Effector CD4-positive, alpha-beta T cell (primary cell): ENCODE data around the gene CELA2A.
A peak's percentile ranks its signal among the peaks of the same experiment; 100 is the strongest.
"Not testable (repeated sequence)": the region's sequence is repeated elsewhere in the genome, so short reads cannot be mapped to it uniquely, and the experiment has no call there.

Experiments used
- DNase-seq: peaks from one replicate; pipeline ENCODE4 v3.0.0-alpha.2; 2020

The CELA2A gene

DNA sequence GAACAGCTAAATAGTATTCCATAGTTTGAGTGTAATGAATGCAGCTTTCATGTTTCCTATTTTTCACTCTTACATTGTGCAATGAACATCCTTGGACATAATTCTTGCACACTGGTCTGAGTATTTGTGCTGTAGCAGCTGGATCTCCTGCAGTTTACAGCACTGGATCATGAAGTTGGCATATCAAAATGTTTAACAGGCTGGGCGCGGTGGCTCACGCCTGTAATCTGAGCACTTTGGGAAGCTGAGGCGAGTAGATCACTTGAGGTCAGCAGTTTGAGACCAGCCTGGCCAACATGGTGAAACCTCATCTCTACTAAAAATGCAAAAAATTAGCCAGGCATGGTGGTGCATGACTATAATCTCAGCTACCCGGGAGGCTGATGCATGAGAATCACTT, 14.5 kb downstream of the CELA2A start:
- not testable (repeated sequence) for DNase-seq

GRCh38 chr1:15471723-15472122, 15.2 kb downstream of the CELA2A start:
- not testable (repeated sequence) for DNase-seq

- no peak for DNase-seq
Observed at GRCh38 chr1:15472587-15472986, 16.1 kb downstream of the CELA2A start.

DNA sequence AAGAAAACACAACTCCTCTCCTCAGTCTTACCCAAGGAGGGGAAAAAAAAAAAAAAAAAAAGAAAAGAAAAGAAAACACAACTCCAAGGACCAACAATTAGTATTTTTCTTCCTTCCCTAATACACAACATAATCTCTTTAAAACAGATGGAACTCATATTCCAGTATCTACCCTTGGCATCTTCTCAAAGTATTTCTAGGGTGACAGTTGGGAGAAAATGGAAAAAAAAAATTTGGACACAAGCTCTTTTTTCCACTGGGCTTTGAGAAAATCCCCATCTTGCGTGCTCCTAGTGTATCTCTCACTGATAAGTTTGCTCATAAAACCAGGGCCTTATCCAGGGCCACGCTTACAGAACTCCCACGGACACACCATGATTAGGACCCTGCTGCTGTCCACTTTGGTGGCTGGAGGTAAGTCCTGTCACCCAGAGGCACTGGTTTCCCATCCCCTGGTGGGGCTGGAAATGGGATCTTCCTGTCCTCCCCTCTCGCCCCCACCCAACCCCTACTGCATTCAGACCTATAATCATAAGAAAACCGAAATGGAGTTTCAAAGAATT, 19.3 kb downstream of the CELA2A start, which contains the start of gene CELA2B:
Gene CELA2B (plus strand): TSS at position 353 of the 563 bp plus-strand sequence. CDS start 22 bp downstream, at position 375.
- DNase-seq = no peak

- no peak for DNase-seq
Observed at GRCh38 chr1:15476927-15477326, 20.4 kb downstream of the CELA2A start.

- DNase-seq = no peak
Observed at GRCh38 chr1:15477646-15478212, 21.2 kb downstream of the CELA2A start.

GRCh38 chr1:15479654-15480347, 23.3 kb downstream of the CELA2A start:
- no peak for DNase-seq

GRCh38 chr1:15482455-15482854, 25.9 kb downstream of the CELA2A start:
- not testable (repeated sequence) for DNase-seq

DNA sequence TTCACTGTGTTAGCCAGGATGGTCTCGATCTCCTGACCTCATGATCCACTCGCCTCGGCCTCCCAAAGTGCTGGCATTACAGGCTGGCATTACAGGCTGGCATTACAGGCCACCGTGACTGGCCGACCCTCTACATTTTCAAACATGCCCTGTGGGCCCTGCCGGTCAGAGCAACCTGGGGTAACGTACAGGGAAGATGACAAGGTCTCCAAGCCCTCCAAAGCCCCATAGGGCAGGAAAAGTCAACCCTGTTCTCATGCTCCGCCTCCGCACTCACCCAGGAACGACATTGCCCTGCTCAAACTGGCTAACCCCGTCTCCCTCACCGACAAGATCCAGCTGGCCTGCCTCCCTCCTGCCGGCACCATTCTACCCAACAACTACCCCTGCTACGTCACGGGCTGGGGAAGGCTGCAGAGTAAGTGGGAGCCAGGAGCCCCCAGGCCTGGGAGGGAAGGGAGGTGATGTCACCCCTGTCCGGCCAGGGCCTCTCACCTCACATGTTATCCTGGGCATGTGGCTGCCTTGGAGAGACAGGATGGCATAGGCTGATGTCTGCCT, 26.5 kb downstream of the CELA2A start:
- not testable (repeated sequence) for DNase-seq

DNA sequence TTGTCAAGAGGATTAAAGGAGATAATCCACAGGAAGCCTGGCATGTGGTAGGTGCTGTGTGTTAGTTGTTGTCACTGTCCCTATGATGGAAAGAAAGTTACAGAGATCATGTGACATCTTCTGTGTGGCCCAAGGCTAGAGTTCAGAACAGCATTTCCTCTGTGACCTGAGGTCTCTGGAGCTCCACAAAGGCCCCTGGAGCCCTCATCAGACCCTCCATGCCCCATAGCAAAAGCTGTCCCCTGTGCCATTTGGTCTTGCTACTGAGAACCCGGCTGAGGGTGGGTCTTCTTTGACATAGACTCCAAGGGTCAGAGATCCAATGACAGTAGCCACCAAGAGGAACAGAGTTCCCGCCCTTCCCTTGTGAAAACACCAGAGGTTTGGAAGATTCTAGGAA, 27.4 kb downstream of the CELA2A start:
- DNase-seq = no peak

GRCh38 chr1:15484443-15484842, 27.9 kb downstream of the CELA2A start:
- not testable (repeated sequence) for DNase-seq

DNA sequence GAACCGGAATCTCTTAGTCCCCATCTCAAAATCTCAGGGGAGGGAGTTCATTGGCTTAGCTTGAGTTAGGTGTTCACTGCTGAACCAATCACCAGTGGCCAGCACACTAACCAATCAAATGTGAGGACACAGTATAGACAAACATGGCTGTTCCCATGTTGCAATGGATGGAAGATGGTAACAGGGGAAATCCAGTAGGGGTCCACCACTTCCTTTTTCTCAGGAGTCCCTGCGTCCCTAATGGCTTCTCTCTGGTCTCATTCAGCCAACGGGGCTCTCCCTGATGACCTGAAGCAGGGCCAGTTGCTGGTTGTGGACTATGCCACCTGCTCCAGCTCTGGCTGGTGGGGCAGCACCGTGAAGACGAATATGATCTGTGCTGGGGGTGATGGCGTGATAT, 29.1 kb downstream of the CELA2A start:
- no peak for DNase-seq

GRCh38 chr1:15486844-15487610, 30.5 kb downstream of the CELA2A start:
- DNase-seq = not testable (repeated sequence)

DNA sequence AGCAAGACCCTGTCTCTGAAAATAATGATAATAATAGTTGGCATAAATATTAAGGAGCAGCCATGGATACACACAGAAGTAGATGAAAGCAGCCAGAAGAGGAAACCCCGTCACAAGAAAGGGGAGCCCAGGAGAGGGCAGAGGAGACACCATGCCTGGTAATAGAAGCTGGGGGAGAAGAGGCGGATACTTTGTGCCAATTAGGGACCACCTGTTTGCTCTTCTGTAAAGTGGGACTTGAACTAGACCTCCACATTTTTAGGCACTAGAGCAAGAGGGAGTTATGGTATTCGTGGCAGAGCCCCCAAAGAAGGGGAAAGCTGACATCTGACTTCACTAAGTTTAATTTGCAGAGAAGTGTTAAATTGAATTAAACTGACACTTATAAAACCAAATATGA, 31.8 kb downstream of the CELA2A start:
- DNase-seq = no peak

- no peak for DNase-seq
Observed at GRCh38 chr1:15489052-15489736, 32.7 kb downstream of the CELA2A start.

DNA sequence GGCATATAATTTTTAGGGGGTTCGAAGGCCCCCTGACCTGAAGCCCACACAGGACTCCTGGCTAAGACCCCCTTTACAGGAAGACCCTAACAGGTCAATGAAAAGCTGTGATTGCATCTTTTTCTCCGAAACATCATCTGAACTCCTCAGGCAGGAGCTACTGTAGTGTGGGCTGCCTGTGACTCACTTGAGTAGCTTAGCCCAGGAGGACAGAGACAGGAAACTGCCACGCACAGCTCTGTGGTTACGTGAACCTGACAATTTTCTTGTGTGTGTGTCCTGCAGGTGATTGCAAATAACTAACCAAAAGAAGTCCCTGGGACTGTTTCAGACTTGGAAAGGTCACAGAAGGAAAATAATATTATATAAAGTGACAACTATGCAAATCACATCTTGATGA, 34.5 kb downstream of the CELA2A start:
- DNase-seq = not testable (repeated sequence)

GRCh38 chr1:15492596-15492995, 36.1 kb downstream of the CELA2A start:
- DNase-seq = no peak

DNA sequence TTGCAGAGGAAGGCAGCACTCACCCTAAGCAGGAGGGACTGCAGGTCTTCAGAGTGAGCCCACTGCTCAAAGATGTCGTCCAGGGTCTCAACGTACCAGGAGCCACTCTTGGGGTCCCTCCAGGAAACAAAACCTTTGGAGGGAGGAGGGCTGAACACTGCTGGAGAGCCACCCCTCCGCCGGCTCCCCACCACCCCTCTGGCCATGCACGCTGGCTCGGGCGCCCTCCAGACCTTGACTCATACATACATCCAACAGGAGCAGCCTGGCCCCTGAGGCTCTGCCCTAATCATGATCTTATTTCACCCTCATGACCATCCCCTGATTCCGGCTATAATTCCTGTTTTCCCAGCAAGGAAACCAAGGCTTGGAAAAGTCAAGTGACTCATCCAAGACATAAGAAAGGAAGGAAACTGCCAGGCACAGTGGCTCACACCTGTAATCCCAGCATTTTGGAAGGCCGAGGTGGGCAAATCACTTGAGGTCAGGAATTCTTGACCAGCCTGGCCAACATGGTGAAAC, 37.4 kb downstream of the CELA2A start:
- no peak for DNase-seq

DNA sequence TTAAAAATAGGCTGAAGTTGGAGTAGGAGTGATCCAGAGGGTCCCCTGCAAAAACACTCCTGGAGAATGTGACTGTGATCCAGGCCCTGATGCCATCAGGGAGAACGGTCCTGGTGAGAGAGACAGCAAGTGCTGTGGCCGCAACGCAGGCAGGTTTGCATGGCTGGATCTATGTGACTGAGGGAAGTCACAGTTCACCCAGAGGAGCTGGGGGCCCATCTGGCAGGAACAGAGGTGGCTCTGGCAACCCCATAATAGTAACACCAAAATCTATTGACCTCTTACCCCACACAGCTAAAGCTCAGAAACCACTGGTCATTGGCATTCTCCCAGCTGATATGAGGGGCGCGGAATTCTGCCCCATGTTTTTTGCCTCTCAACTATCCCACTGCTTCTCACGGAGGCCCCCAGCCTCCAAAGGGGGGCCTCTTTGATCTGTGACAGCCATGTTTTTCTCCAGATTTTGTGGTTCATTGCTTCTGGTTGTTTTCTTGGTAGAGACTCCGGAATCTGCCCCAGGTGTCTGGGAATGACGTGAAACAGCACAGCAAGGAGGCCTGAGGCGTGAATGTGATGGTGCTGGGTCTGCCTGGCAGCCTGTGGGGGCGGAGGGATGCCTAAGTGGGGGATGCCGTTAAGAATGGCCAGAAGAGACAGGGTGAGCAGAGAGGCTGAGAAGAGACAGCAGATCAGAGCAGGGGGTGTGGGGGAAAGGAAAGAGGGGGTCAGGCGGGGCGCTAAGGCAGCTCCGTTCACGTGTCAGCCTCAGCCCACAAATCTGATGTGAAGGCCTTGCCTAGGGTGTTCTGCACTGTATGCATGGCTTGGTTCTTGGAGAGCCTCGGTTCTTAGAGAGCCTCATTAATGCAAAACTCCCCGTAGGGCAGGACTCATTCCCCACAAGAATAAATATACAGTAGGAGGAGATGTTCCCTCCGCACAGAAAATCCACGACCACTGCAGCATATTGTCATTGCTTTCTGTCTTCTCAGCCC, 43.9 kb downstream of the CELA2A start:
- no peak for DNase-seq

- DNase-seq = peak; percentile 19
Observed at GRCh38 chr1:15501208-15502032, 44.9 kb downstream of the CELA2A start.
